HCT116 (cell line): ENCODE results near the gene NELL1.

Experiments used
- POLR2A ChIP-seq: IDR thresholded peaks from 2 replicates; pipeline ENCODE4 v1.7.0; 2011; ENCODE audit warnings: borderline replicate concordance; ENCODE audit not compliant: insufficient read depth, insufficient read length; ENCODE audit errors: extremely low read depth
- POLR2AphosphoS5 ChIP-seq: IDR thresholded peaks from 2 replicates; pipeline ENCODE4 v1.6.1; 2011; ENCODE audit warnings: mild to moderate bottlenecking, low read depth, low read length, moderate library complexity
- SRF ChIP-seq: IDR thresholded peaks from 2 replicates; pipeline ENCODE4 v1.6.1; 2012; ENCODE audit warnings: low read depth

DNA sequence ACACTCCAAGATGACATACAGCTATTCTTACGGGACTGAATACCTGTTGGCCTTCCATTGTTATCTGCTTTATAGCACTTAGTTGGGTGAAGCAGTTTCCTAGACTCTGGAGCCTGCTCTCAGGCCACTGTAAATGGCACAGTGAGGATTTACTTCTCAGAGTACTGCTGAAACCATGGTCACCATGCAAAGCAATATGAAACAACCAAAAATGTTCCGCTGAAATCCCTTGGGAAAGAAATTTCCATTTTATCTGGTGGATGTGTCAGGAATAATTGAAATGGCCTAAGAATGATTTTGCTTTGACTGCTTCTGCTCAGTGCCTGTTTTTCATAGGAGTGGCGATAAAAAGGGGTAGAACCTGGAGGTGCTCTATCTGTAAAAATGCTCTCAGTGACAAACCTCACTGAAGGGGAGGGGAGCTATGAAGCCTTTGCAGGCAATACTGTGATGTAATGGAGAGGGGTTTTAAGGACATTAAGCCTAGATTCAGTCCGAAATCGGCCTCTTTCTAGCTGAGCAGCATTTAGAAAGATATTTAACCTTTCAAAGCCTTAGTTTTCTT lies 871.9 kb downstream of the NELL1 start:
- TF ChIP-seq POLR2AphosphoS5 (no peak), POLR2A (no peak), SRF (no peak)
